AG04450 (cell line): ENCODE measurements around the gene OXCT1. TPM values are rescaled to one million over a fixed set of nuclear protein-coding genes. Genes with fewer than 3 reads are reported as not detected.

ENCODE experiments used
- CTCF ChIA-PET: fragments of 300-600, 350-600 bp; formaldehyde crosslinking; extraction: SDS; loops from one replicate; lab custom pipeline; 2022; ENCODE audit warnings: antibody characterized with exemption, inconsistent platforms; lab: Charles Lee
- POLR2A ChIA-PET: fragments of 350-600 bp; formaldehyde crosslinking; extraction: SDS; loops from one replicate; lab custom pipeline; 2021; ENCODE audit warnings: antibody characterized with exemption, inconsistent platforms; lab: Yijun Ruan, JAX
- DNase-seq: peaks from one replicate; pipeline ENCODE4 v3.0.0-alpha.2; 2011; ENCODE audit warnings: low read depth, low spot score
- H3K27ac ChIP-seq: one replicate; pipeline ENCODE4 v1.5.1; 2012; ENCODE audit warnings: low read depth, low read length, control low read depth
- H3K27me3 ChIP-seq: one replicate; pipeline ENCODE4 v1.6.0; 2012; ENCODE audit warnings: low read length; ENCODE audit not compliant: control insufficient read depth, insufficient read depth
- H3K4me3 ChIP-seq: 2 replicates; pipeline ENCODE4 v1.5.1; 2011; ENCODE audit warnings: mild to moderate bottlenecking, low read depth, low read length, control low read depth
- H3K9me3 ChIP-seq: 2 replicates; pipeline ENCODE4 v1.5.1; 2012; ENCODE audit warnings: low read length; ENCODE audit not compliant: control insufficient read depth, insufficient read depth
- CTCF ChIP-seq: IDR thresholded peaks from 2 replicates; pipeline ENCODE4 v1.5.1; 2011; ENCODE audit warnings: low read depth, low read length, control low read depth, inconsistent platforms
- polyA plus RNA-seq: library from polyadenylated mRNA; depleted of rRNA; stranded (reverse); fragments of >200 nt; gene quantifications from 2 replicates; pipeline ENCODE4 v1.2.3, GENCODE V29; 2011

OXCT1 gene
- polyA plus RNA-seq, 1 experiment, result 31.7 TPM

GRCh38 chr5:41903892-41904799, 33.9 kb upstream of the OXCT1 start, which contains the start of gene RIMOC1:
Gene RIMOC1 (plus strand): TSS chr5:41904344. CDS start chr5:41904368, 24 bp downstream.
- ChIA-PET CTCF (interaction anchor here (0.6 to 1.7 kb wide), 4 partner anchors 21 to 1047 kb away, joined by 3 to 10 read pairs (median 4); partner anchors contain the start of gene FBXO4), POLR2A (interaction anchor here (0.8 to 2.1 kb wide), 4 partner anchors 21 to 208 kb away, joined by 3 to 15 read pairs (median 4); partner anchors contain the start of gene FBXO4)
- no peak for TF ChIP-seq CTCF
- Histone ChIP-seq H3K27me3 (no peaks in the 10 kb centered on the region), H3K9me3 (no peaks in the 10 kb centered on the region; the same call in 1 of the 2 replicates), H3K27ac (peak within 1 kb of the TSS; percentile 84), H3K4me3 (peak within 1 kb of the TSS; percentile 95)
- peak; percentile 99 for DNase-seq

- Histone ChIP-seq H3K4me3 (peak overlapping the region; percentile 95), H3K27me3 (no peaks in the 10 kb centered on the region), H3K27ac (peak overlapping the region; percentile 54), H3K9me3 (no peaks in the 10 kb centered on the region; the same call in 1 of the 2 replicates)
- ChIA-PET CTCF (interaction anchor here (1.7 kb wide), 1 partner anchor 47 kb away, joined by 10 read pairs; no protein-coding TSS in a partner anchor), POLR2A (interaction anchor here (0.8 to 2.1 kb wide), 4 partner anchors 22 to 207 kb away, joined by 3 to 15 read pairs (median 4); partner anchors contain the start of gene FBXO4)
- no peak for DNase-seq
- TF ChIP-seq CTCF, result no peak
Observed at GRCh38 chr5:41903382-41903891, 33.2 kb upstream of the OXCT1 start.

- Histone ChIP-seq H3K9me3 (no peaks in the 10 kb centered on the region), H3K4me3 (no peak overlapping the region), H3K27ac (no peak overlapping the region), H3K27me3 (peaks cover 4% of the 10 kb centered on the region)
- no peak for TF ChIP-seq CTCF
- CTCF ChIA-PET, result no interaction called here
- POLR2A ChIA-PET, result no interaction called here
- DNase-seq, result no peak
Observed at GRCh38 chr5:41896230-41896629, 26.0 kb upstream of the OXCT1 start.

GRCh38 chr5:41893074-41893851, 23.0 kb upstream of the OXCT1 start:
- POLR2A ChIA-PET, result no interaction called here
- CTCF ChIA-PET, result no interaction called here
- DNase-seq, result no peak

More at GRCh38 chr5:41893074-41893851, 23.0 kb upstream of the OXCT1 start:
- H3K27me3 ChIP-seq, result peaks cover 4% of the 10 kb centered on the region
- H3K27ac ChIP-seq, result no peak overlapping the region
- H3K4me3 ChIP-seq, result no peak overlapping the region
- no peaks in the 10 kb centered on the region for H3K9me3 ChIP-seq
- TF ChIP-seq CTCF, result no peak
